A549 (cell line): ENCODE data around the gene DOCK1. TPM values are rescaled to one million over a fixed set of nuclear protein-coding genes. Genes with fewer than 3 reads are reported as not detected.

Experiments used
- ATAC-seq, 2 experiments: fragments of 200-7000 bp in 1 of 2; fragments of >200 bp in 1 of 2; cut with Nextera tagmentation in 1 of 2; cut with Tn5 transposase in 1 of 2; 3 replicates each; pipeline versions ENCODE4 v1.8.0 to v1.9.1; 2018 to 2020; ENCODE audit warnings: mild to moderate bottlenecking in 1 of 2, moderate library complexity in 1 of 2
- CTCF ChIA-PET: fragments of 300-600 bp; sonication (Branson Sonifier 250); formaldehyde crosslinking; extraction: SDS; loops from one replicate; lab custom pipeline; 2021; ENCODE audit warnings: antibody characterized with exemption, inconsistent platforms; lab: Yijun Ruan, JAX
- POLR2A ChIA-PET: fragments of 350-600 bp; formaldehyde crosslinking; extraction: SDS; loops from one replicate; lab custom pipeline; 2021; ENCODE audit warnings: antibody characterized with exemption, inconsistent platforms; lab: Yijun Ruan, JAX
- DNase-seq, 2 experiments: peaks; one replicate each; pipeline versions ENCODE4 v3.0.0 to v3.0.0-alpha.2; 2011 to 2016; ENCODE audit warnings: low read depth in 1 of 2, low spot score in 1 of 2
- FAIRE-seq: peaks from 2 replicates; lab custom pipeline; 2011; peaks lifted over from hg19 to GRCh38; lab: Jason Lieb, UNC
- H3K27ac ChIP-seq, 2 experiments: fragments of >200 bp; sonication (Bioruptor Twin); formaldehyde crosslinking; 3 replicates each; pipeline ENCODE4 v1.5.1; 2016 to 2017
- H3K4me1 ChIP-seq: fragments of >200 bp; sonication (Bioruptor Twin); formaldehyde crosslinking; 3 replicates; pipeline ENCODE4 v1.6.1; 2016
- H3K4me2 ChIP-seq: fragments of >200 bp; sonication (Bioruptor Twin); formaldehyde crosslinking; 3 replicates; pipeline ENCODE4 v1.6.1; 2016
- H3K4me3 ChIP-seq: fragments of >200 bp; sonication (Bioruptor Twin); formaldehyde crosslinking; 3 replicates; pipeline ENCODE4 v1.5.1; 2016
- H3K9me3 ChIP-seq: fragments of >200 bp; sonication (Bioruptor Twin); formaldehyde crosslinking; 3 replicates; pipeline ENCODE4 v1.6.1; 2016
- CBX8 ChIP-seq: fragments of 200-600 bp; sonication (generic); IDR thresholded peaks from 2 replicates; pipeline ENCODE4 v1.6.1; 2016
- CEBPB ChIP-seq, 2 experiments: fragments of >200 bp in 1 of 2; sonication (Bioruptor Twin) in 1 of 2; formaldehyde crosslinking in 1 of 2; IDR thresholded peaks; 2 replicates each; pipeline ENCODE4 v1.6.1; 2012 to 2016
- CHD4 ChIP-seq: fragments of 200-600 bp; sonication (generic); IDR thresholded peaks from 2 replicates; pipeline ENCODE4 v1.6.1; 2016; ENCODE audit warnings: antibody characterized with exemption, mild to moderate bottlenecking, borderline replicate concordance
- EHF ChIP-seq: fragments of 250-450 bp; sonication (Bioruptor Pico); IDR thresholded peaks from 2 replicates; pipeline ENCODE4 v1.5.0; 2020; ENCODE audit warnings: mild to moderate bottlenecking
- EHMT2 ChIP-seq: fragments of 200-600 bp; sonication (generic); IDR thresholded peaks from 2 replicates; pipeline ENCODE4 v1.6.1; 2016; ENCODE audit warnings: antibody characterized with exemption, low read depth, mild to moderate bottlenecking, moderate library complexity
- EP300 ChIP-seq, 2 experiments: fragments of >200 bp; sonication (Bioruptor Twin); formaldehyde crosslinking; IDR thresholded peaks; 2 replicates in 1 of 2; 3 replicates in 1 of 2; pipeline ENCODE4 v1.6.1; 2016 to 2017
- ESRRA ChIP-seq: fragments of 150-350 bp; IDR thresholded peaks from 2 replicates; pipeline ENCODE4 v1.6.1; 2014; ENCODE audit warnings: mild to moderate bottlenecking, low read length, borderline replicate concordance
- FOSL2 ChIP-seq, 2 experiments: fragments of 450-650 bp in 1 of 2; fragments of >200 bp in 1 of 2; sonication (Bioruptor Twin) in 1 of 2; formaldehyde crosslinking; IDR thresholded peaks; 2 replicates each; pipeline versions ENCODE4 v1.5.0 to v1.6.1; 2016 to 2020; ENCODE audit warnings: mild to moderate bottlenecking in 1 of 2, moderate library complexity in 1 of 2
- FOXS1 ChIP-seq: fragments of 250-450 bp; sonication (Bioruptor Pico); IDR thresholded peaks from 2 replicates; pipeline ENCODE4 v1.5.0; 2020; ENCODE audit warnings: mild to moderate bottlenecking, moderate library complexity
- HDAC2 ChIP-seq: fragments of 200-600 bp; sonication (generic); IDR thresholded peaks from 2 replicates; pipeline ENCODE4 v1.6.1; 2016
- HES2 ChIP-seq: fragments of >200 bp; sonication (Bioruptor Twin); formaldehyde crosslinking; IDR thresholded peaks from 2 replicates; pipeline ENCODE4 v1.6.1; 2016
- HOXB13 ChIP-seq: fragments of 250-450 bp; sonication (Bioruptor Pico); IDR thresholded peaks from 2 replicates; pipeline ENCODE4 v1.5.0; 2020; ENCODE audit warnings: low read depth, mild to moderate bottlenecking, moderate library complexity
- KDM1A ChIP-seq: fragments of 200-600 bp; sonication (generic); IDR thresholded peaks from 2 replicates; pipeline ENCODE4 v1.6.1; 2016; ENCODE audit warnings: low read depth, mild to moderate bottlenecking
- MAFK ChIP-seq: fragments of 450-650 bp; IDR thresholded peaks from 2 replicates; pipeline ENCODE4 v1.6.1; 2014; ENCODE audit not compliant: partially characterized antibody
- MAZ ChIP-seq: fragments of 150-350 bp; IDR thresholded peaks from 2 replicates; pipeline ENCODE4 v1.6.1; 2014; ENCODE audit warnings: antibody characterized with exemption, low read depth, low read length, borderline replicate concordance
- NFE2L2 ChIP-seq: fragments of 150-350 bp; conservative IDR thresholded peaks from 2 replicates; pipeline ENCODE4 v1.6.1; 2014; ENCODE audit warnings: low read length
- NPAS2 ChIP-seq: fragments of 250-450 bp; sonication (Bioruptor Pico); IDR thresholded peaks from 2 replicates; pipeline ENCODE4 v1.8.0; 2022; ENCODE audit warnings: mild to moderate bottlenecking, moderate library complexity, borderline replicate concordance
- NR3C1 ChIP-seq: fragments of >200 bp; sonication (Bioruptor Twin); formaldehyde crosslinking; IDR thresholded peaks from 3 replicates; pipeline ENCODE4 v1.6.1; 2017
- POLR2A ChIP-seq: IDR thresholded peaks from 2 replicates; pipeline ENCODE4 v1.6.1; 2012; ENCODE audit warnings: mild to moderate bottlenecking, low read length
- RARB ChIP-seq: fragments of 250-450 bp; sonication (Bioruptor Pico); IDR thresholded peaks from 2 replicates; pipeline ENCODE4 v1.8.0; 2021; ENCODE audit warnings: mild to moderate bottlenecking, moderate library complexity
- RCOR1 ChIP-seq: fragments of 150-350 bp; IDR thresholded peaks from 2 replicates; pipeline ENCODE4 v1.6.1; 2014; ENCODE audit warnings: antibody characterized with exemption, low read length, low read depth
- SMC3 ChIP-seq: fragments of >200 bp; sonication (Bioruptor Twin); formaldehyde crosslinking; IDR thresholded peaks from 3 replicates; pipeline ENCODE4 v1.6.1; 2018; ENCODE audit warnings: inconsistent platforms
- ZC3H11A ChIP-seq: fragments of 450-650 bp; IDR thresholded peaks from 2 replicates; pipeline ENCODE4 v1.6.1; 2014; ENCODE audit warnings: antibody characterized with exemption, mild to moderate bottlenecking
- ZFP36 ChIP-seq: fragments of 450-650 bp; IDR thresholded peaks from 2 replicates; pipeline ENCODE4 v1.6.1; 2014; ENCODE audit warnings: borderline replicate concordance; ENCODE audit not compliant: partially characterized antibody
- WGBS: methylation state at CpG from one replicate; pipeline ENCODE4 v1.1.6; 2017; ENCODE audit errors: missing lambda C conversion rate; 5-methylcytosine and 5-hydroxymethylcytosine counted together
- polyA plus RNA-seq, 4 experiments: library from polyadenylated mRNA; depleted of rRNA in 3 of 4; stranded (reverse); fragments of >200 nt; fragmentation: RNase III in 1 of 4; extraction: RNeasy Plus Mini Kit Qiagen cat#74134 plus additional on column Dnase treatment in 1 of 4; gene quantifications; 2 replicates in 3 of 4; 3 replicates in 1 of 4; pipeline ENCODE4 v1.2.3, GENCODE V29; 2011 to 2017
- TF ChIP-seq, protein P1 (sequence below): fragments of 450-650 bp; IDR thresholded peaks from 2 replicates; pipeline ENCODE4 v1.6.1; 2014; ENCODE audit warnings: antibody characterized with exemption
- TF ChIP-seq, protein P2 (sequence below): fragments of 250-450 bp; sonication (Bioruptor Pico); IDR thresholded peaks from 2 replicates; pipeline ENCODE4 v1.5.0; 2020; ENCODE audit warnings: low read depth, mild to moderate bottlenecking, moderate library complexity
- TF ChIP-seq, protein P3 (sequence below): fragments of 200-600 bp; sonication (generic); IDR thresholded peaks from 2 replicates; pipeline ENCODE4 v1.6.1; 2016; ENCODE audit warnings: antibody characterized with exemption, mild to moderate bottlenecking, moderate library complexity

Gene DOCK1
- polyA plus RNA-seq, 2 of the 4 experiments (the other 2 are of a cell fraction): 22.6 to 28.2 TPM

DNA sequence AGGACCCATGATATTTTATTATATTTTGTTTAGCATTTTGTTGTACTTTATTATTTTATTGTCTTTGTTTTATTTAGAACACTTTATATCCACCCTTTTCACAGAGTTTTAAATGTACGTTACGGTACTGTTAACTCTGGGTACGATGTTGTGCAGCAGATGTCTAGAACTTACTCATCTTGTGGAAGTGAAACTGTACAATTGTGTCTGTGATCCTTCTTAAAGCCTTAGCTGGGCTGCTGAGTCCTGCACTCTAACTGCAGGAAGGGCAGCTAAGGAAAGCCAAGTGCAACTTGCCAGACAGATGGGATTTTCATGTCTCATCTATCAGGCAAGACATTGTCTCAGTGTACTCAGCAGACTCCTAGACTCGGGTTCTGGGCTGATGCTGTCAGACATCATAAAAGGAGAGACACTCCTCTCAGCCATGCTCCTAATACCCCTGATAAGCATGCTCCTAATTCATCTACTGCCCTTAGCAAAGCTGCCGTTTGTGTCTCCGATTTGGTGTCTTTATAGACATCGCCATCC, 305.8 kb downstream of the DOCK1 start:
- no peak for DNase-seq
- TF ChIP-seq, protein P1, sequence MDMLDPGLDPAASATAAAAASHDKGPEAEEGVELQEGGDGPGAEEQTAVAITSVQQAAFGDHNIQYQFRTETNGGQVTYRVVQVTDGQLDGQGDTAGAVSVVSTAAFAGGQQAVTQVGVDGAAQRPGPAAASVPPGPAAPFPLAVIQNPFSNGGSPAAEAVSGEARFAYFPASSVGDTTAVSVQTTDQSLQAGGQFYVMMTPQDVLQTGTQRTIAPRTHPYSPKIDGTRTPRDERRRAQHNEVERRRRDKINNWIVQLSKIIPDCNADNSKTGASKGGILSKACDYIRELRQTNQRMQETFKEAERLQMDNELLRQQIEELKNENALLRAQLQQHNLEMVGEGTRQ: no peak
- TF ChIP-seq KDM1A (no peak), NPAS2 (no peak), EP300 (IDR thresholded peaks at IDR 0.05) (no peak), RARB (no peak), SMC3 (no peak), NR3C1 (no peak), POLR2A (no peak), ESRRA (no peak), ZC3H11A (no peak), FOSL2 (IDR thresholded peaks at IDR 0.05) (no peak), FOSL2 (CRISPR knock-in tag; IDR thresholded peaks at IDR 0.05) (no peak), HDAC2 (no peak)
- TF ChIP-seq, protein P2, sequence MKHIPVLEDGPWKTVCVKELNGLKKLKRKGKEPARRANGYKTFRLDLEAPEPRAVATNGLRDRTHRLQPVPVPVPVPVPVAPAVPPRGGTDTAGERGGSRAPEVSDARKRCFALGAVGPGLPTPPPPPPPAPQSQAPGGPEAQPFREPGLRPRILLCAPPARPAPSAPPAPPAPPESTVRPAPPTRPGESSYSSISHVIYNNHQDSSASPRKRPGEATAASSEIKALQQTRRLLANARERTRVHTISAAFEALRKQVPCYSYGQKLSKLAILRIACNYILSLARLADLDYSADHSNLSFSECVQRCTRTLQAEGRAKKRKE (CRISPR knock-in tag): no peak
- TF ChIP-seq, protein P3, sequence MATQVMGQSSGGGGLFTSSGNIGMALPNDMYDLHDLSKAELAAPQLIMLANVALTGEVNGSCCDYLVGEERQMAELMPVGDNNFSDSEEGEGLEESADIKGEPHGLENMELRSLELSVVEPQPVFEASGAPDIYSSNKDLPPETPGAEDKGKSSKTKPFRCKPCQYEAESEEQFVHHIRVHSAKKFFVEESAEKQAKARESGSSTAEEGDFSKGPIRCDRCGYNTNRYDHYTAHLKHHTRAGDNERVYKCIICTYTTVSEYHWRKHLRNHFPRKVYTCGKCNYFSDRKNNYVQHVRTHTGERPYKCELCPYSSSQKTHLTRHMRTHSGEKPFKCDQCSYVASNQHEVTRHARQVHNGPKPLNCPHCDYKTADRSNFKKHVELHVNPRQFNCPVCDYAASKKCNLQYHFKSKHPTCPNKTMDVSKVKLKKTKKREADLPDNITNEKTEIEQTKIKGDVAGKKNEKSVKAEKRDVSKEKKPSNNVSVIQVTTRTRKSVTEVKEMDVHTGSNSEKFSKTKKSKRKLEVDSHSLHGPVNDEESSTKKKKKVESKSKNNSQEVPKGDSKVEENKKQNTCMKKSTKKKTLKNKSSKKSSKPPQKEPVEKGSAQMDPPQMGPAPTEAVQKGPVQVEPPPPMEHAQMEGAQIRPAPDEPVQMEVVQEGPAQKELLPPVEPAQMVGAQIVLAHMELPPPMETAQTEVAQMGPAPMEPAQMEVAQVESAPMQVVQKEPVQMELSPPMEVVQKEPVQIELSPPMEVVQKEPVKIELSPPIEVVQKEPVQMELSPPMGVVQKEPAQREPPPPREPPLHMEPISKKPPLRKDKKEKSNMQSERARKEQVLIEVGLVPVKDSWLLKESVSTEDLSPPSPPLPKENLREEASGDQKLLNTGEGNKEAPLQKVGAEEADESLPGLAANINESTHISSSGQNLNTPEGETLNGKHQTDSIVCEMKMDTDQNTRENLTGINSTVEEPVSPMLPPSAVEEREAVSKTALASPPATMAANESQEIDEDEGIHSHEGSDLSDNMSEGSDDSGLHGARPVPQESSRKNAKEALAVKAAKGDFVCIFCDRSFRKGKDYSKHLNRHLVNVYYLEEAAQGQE: no peak
- Histone ChIP-seq H3K9me3 (no peaks in the 10 kb centered on the region), H3K4me1 (no peaks in the 10 kb centered on the region), H3K4me2 (no peak overlapping the region), H3K27ac (no peak overlapping the region), H3K4me3 (no peak overlapping the region)
- ChIA-PET CTCF (no interaction called here), POLR2A (no interaction called here)
- ATAC-seq: no peak
- no peak for FAIRE-seq
- 90% methylated on average over 7 of the region's 7 CpGs for WGBS

DNA sequence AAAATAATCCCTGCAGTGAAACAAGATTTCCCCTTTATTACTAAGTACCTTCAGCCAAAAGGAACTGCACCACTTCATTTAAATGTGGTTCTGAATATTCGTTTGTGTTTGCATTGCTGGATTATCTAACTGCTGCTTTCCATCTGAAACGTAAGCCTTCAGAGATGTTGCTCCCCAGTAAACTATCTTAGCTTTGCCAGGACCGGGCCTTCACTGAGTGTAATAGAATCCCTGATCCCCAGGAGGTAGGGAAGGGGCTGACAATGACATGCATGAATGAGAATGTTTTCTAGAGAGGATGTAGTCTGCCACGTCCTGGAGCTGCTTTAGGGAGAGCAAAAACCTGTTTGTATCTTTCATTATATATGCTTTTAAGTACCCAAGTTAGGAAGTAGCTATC, 310.6 kb downstream of the DOCK1 start:
- H3K9me3 ChIP-seq: no peaks in the 10 kb centered on the region
- WGBS: 74% methylated on average over 4 of the region's 4 CpGs
- FAIRE-seq (no peak), ATAC-seq (no peak), DNase-seq (no peak)
- no peak for TF ChIP-seq FOSL2 (IDR thresholded peaks at IDR 0.05)
- TF ChIP-seq FOSL2 (CRISPR knock-in tag; IDR thresholded peaks at IDR 0.05): no peak
- no peak for TF ChIP-seq FOXS1 (CRISPR knock-in tag)
- no peak for TF ChIP-seq NPAS2
- no peak for TF ChIP-seq EHF
- TF ChIP-seq ZC3H11A: no peak
- TF ChIP-seq MAFK: no peak
- TF ChIP-seq, protein P2 (CRISPR knock-in tag): no peak
- no peak overlapping the region for H3K4me2 ChIP-seq
- H3K4me3 ChIP-seq: no peak overlapping the region
- no peak overlapping the region for H3K27ac ChIP-seq
- ChIA-PET POLR2A (no interaction called here), CTCF (interaction anchor here (1.8 kb wide), 1 partner anchor 19 kb away, joined by 6 read pairs; the partner anchor contains the start of gene INSYN2A)
- no peaks in the 10 kb centered on the region for H3K4me1 ChIP-seq

GRCh38 chr10:127216274-127216673, 311.0 kb downstream of the DOCK1 start:
- Histone ChIP-seq H3K4me2 (no peak overlapping the region), H3K9me3 (no peaks in the 10 kb centered on the region), H3K4me3 (no peak overlapping the region), H3K27ac (no peak overlapping the region), H3K4me1 (no peaks in the 10 kb centered on the region)
- FAIRE-seq (no peak), ATAC-seq (no peak), DNase-seq (no peak)
- POLR2A ChIA-PET: no interaction called here
- WGBS: 96% methylated on average over 5 of the region's 5 CpGs
- CTCF ChIA-PET: interaction anchor here (1.8 kb wide), 1 partner anchor 20 kb away, joined by 6 read pairs; the partner anchor contains the start of gene INSYN2A
- TF ChIP-seq KDM1A (no peak), EHMT2 (no peak), NFE2L2 (no peak), MAZ (no peak), CHD4 (no peak), CEBPB (IDR thresholded peaks at IDR 0.05) (no peak), POLR2A (no peak), HES2 (no peak), RCOR1 (no peak), CBX8 (no peak), RARB (no peak), ZFP36 (no peak), NPAS2 (no peak), HOXB13 (CRISPR knock-in tag) (no peak)
